ENCODE results near the gene SLC23A3. TPM values are rescaled to one million over a fixed set of nuclear protein-coding genes. Genes with fewer than 3 reads are reported as not detected.

The SLC23A3 gene
- total and polyA plus RNA-seq, 4 donors, result 0.23 to 2.4 (median 0.66) TPM

DNA sequence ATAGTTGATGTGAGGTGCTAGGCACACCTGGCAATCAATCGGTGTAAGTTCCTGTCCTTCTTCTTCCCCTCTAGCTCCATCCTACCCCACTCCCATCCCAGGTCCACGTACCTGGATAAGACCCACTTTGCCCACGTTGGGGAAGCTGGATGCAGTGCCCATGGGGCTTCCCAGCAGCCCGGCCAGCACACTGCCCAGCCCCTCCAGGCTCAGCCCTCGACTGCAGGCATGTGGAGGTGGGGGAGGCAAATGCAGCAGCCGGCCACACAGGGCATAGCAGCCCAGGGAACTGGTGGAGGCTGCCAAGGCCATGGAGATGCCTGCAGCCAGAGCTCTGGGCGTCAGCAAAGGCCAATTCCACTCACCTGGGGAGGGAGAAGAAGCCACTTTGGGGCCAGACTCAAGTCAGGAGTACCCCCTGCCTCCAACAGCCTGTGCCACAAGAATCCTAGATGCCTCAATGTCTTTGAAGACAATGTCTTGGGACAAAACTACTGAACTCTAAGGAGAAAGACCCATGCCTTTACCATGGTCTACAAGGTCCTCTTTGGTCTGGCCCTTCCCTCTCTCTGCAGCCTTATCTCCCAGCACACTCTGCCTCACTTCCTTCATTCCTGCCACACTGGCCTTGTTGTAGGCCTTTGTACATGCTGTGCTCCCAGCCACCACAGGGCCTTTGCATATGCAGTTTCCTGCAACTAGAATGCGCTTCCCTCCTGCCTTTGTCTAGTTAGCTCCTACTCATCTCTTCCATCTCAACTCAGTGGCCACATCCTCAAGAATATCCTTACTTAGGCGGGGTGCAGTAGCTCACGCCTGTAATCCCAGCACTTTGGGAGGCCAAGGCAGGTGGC, 4.5 kb downstream of the SLC23A3 start:
- no peak for DNase-seq (ENCODE audit: low spot score)
- TF ChIP-seq, protein P1, sequence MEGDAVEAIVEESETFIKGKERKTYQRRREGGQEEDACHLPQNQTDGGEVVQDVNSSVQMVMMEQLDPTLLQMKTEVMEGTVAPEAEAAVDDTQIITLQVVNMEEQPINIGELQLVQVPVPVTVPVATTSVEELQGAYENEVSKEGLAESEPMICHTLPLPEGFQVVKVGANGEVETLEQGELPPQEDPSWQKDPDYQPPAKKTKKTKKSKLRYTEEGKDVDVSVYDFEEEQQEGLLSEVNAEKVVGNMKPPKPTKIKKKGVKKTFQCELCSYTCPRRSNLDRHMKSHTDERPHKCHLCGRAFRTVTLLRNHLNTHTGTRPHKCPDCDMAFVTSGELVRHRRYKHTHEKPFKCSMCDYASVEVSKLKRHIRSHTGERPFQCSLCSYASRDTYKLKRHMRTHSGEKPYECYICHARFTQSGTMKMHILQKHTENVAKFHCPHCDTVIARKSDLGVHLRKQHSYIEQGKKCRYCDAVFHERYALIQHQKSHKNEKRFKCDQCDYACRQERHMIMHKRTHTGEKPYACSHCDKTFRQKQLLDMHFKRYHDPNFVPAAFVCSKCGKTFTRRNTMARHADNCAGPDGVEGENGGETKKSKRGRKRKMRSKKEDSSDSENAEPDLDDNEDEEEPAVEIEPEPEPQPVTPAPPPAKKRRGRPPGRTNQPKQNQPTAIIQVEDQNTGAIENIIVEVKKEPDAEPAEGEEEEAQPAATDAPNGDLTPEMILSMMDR (IDR thresholded peaks at IDR 0.05; ENCODE audit: low read depth, low read length, missing input control), result no peak
- TF ChIP-seq FOXA2 (IDR thresholded peaks at IDR 0.05) (no peak), EGR1 (IDR thresholded peaks at IDR 0.05; ENCODE audit: low read depth in 2 of 2) (no peak), SP1 (IDR thresholded peaks at IDR 0.05) (no peak), HNF4A (conservative IDR thresholded peaks at IDR 0.05) (no peak), YY1 (IDR thresholded peaks at IDR 0.05) (no peak), HNF4G (IDR thresholded peaks at IDR 0.05) (no peak), REST (IDR thresholded peaks at IDR 0.05) (no peak), NR2F2 (IDR thresholded peaks at IDR 0.05) (no peak), RAD21 (IDR thresholded peaks at IDR 0.05) (no peak), FOXA1 (IDR thresholded peaks at IDR 0.05) (no peak)
- TF ChIP-seq, protein P2, sequence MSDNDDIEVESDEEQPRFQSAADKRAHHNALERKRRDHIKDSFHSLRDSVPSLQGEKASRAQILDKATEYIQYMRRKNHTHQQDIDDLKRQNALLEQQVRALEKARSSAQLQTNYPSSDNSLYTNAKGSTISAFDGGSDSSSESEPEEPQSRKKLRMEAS (IDR thresholded peaks at IDR 0.05), result no peak
- Histone ChIP-seq H3K9me3 (ENCODE audit: control insufficient read depth in 4 of 4, low read length in 3 of 4) (no peaks in the 10 kb centered on the region), H3K36me3 (ENCODE audit: control insufficient read depth in 4 of 4, insufficient read depth in 3 of 4, low read depth in 1 of 4, low read length in 3 of 4) (no peaks in the 10 kb centered on the region), H3K27me3 (ENCODE audit: control insufficient read depth in 4 of 4, insufficient read depth in 4 of 4, low read length in 3 of 4) (no peaks in the 10 kb centered on the region), H3K9ac (ENCODE audit: low read depth in 1 of 2, low read length in 2 of 2) (no peak overlapping the region), H3K4me3 (ENCODE audit: low read depth in 1 of 3, low read length in 3 of 3) (no peak overlapping the region), H3K4me1 (ENCODE audit: control insufficient read depth in 4 of 4, insufficient read depth in 4 of 4, low read length in 3 of 4) (peaks cover 4 to 17% (median 11%) of the 10 kb centered on the region in 4 donors), H3K27ac (ENCODE audit: low read depth in 1 of 2, low read length in 2 of 2) (no peak overlapping the region)
- WGBS, result 93% methylated on average over 10 of the region's 10 CpGs

DNA sequence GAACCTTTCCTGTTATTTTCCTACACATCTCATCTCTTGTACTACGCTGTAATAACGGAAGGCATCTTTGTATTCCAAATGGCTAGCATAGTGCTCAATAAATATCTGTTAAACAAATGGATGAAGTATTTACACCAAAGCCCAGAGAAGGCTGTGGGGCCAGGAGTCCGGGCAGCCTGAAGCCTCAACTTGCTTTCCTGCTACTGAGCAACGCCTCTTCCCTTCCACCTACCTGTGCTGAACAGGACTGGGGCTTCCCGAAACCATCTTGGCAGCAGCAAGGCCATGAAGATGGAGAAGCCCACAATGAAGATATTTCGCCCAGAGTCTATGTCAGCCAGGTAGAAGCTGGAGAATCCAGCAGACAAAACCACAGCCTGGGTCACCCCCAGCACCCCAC, 6.7 kb downstream of the SLC23A3 start:
- DNase-seq (ENCODE audit: low spot score), result no peak
- WGBS, result 94% methylated on average over 6 of the region's 6 CpGs
- Histone ChIP-seq H3K9me3 (ENCODE audit: control insufficient read depth in 4 of 4, low read length in 3 of 4) (no peaks in the 10 kb centered on the region), H3K27ac (ENCODE audit: low read depth in 1 of 2, low read length in 2 of 2) (no peak overlapping the region), H3K36me3 (ENCODE audit: control insufficient read depth in 4 of 4, insufficient read depth in 3 of 4, low read depth in 1 of 4, low read length in 3 of 4) (no peaks in the 10 kb centered on the region), H3K9ac (ENCODE audit: low read depth in 1 of 2, low read length in 2 of 2) (no peak overlapping the region), H3K27me3 (ENCODE audit: control insufficient read depth in 4 of 4, insufficient read depth in 4 of 4, low read length in 3 of 4) (no peaks in the 10 kb centered on the region), H3K4me1 (ENCODE audit: control insufficient read depth in 4 of 4, insufficient read depth in 4 of 4, low read length in 3 of 4) (peaks cover 2 to 15% (median 12%) of the 10 kb centered on the region in 4 donors), H3K4me3 (ENCODE audit: low read depth in 1 of 3, low read length in 3 of 3) (no peak overlapping the region)
- TF ChIP-seq FOXA1 (IDR thresholded peaks at IDR 0.05) (no peak), SP1 (IDR thresholded peaks at IDR 0.05) (no peak), RAD21 (IDR thresholded peaks at IDR 0.05) (no peak), HNF4A (conservative IDR thresholded peaks at IDR 0.05) (no peak), EGR1 (IDR thresholded peaks at IDR 0.05; ENCODE audit: low read depth in 2 of 2) (no peak)
- TF ChIP-seq, protein P1 (IDR thresholded peaks at IDR 0.05; ENCODE audit: low read depth, low read length, missing input control), result no peak
